Neural progenitor cell (in vitro differentiated cells): ENCODE data around the gene POU6F2.

Experiments
- EZH2 ChIP-seq: fragments of 200-600 bp; sonication (generic); IDR thresholded peaks from 2 replicates; pipeline ENCODE4 v1.6.1; 2017; ENCODE audit warnings: antibody characterized with exemption, mild to moderate bottlenecking, moderate library complexity
- EZH2phosphoT487 ChIP-seq: fragments of 200-600 bp; sonication (generic); IDR thresholded peaks from 2 replicates; pipeline ENCODE4 v1.6.1; 2017; ENCODE audit warnings: antibody characterized with exemption
- TF ChIP-seq, protein P1 (sequence below): fragments of 200-600 bp; sonication (generic); IDR thresholded peaks from 2 replicates; pipeline ENCODE4 v1.5.1; 2017; ENCODE audit warnings: antibody characterized with exemption, mild to moderate bottlenecking

DNA sequence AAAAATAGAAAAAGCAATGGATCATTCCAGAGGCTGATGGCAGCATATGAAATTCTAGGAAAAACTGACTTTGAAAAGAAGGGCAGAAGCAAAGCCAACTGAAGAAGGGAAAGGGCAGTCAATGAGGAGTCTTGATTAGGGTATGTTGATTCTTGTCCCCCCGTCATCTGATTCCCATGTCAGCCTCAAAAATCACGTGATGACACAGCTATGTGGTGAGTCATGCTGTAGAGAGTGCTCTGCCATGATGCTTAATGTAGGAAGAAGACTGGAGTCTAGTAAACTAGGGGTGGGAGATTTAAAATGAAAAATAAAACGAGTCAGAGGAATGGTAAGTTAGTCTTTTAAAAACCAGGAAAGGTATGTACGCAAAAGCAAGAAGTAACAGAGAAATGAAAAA is 3.9 kb upstream of the POU6F2 start:
- TF ChIP-seq, protein P1, sequence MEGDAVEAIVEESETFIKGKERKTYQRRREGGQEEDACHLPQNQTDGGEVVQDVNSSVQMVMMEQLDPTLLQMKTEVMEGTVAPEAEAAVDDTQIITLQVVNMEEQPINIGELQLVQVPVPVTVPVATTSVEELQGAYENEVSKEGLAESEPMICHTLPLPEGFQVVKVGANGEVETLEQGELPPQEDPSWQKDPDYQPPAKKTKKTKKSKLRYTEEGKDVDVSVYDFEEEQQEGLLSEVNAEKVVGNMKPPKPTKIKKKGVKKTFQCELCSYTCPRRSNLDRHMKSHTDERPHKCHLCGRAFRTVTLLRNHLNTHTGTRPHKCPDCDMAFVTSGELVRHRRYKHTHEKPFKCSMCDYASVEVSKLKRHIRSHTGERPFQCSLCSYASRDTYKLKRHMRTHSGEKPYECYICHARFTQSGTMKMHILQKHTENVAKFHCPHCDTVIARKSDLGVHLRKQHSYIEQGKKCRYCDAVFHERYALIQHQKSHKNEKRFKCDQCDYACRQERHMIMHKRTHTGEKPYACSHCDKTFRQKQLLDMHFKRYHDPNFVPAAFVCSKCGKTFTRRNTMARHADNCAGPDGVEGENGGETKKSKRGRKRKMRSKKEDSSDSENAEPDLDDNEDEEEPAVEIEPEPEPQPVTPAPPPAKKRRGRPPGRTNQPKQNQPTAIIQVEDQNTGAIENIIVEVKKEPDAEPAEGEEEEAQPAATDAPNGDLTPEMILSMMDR: no peak
- TF ChIP-seq EZH2: no peak
- no peak for TF ChIP-seq EZH2phosphoT487
